ENCODE data around the gene CRTAC1. TPM values are rescaled to one million over a fixed set of nuclear protein-coding genes. Genes with fewer than 3 reads are reported as not detected.

The CRTAC1 gene
- total and polyA plus RNA-seq, 9 of the 15 experiments (the other 6 are each of a cell fraction or from before 2014, with no cell fraction given), result not detected

DNA sequence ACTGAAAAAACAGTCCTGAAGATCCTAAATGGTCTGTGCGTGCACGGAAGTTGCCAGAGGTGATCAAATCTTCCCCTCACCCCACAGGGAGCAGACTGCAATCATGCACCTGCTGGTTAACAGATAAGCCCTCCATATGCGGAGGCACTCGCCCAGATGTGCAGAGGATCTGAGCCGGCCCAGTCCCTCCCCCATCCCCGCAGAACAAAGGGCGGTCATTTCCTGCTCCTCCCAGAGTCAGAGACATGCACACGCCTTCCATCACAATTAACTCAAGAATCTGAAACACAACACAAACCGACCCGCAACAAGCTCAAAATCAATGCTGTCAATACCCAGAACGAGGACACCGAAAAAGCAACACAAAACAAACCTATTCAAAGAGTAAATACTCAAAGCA, 24.2 kb downstream of the CRTAC1 start (continued):
- no peak for TF ChIP-seq REST (IDR thresholded peaks at IDR 0.05; ENCODE audit: borderline replicate concordance)
- no peak for TF ChIP-seq REST (CRISPR knock-in tag; IDR thresholded peaks at IDR 0.05; ENCODE audit: low read depth)
- TF ChIP-seq TAL1 (IDR thresholded peaks at IDR 0.05), result peak; percentile 80
- no peak for TF ChIP-seq ZNF232 (CRISPR knock-in tag; IDR thresholded peaks at IDR 0.05)
- no peak for TF ChIP-seq RBFOX2 (IDR thresholded peaks at IDR 0.05; ENCODE audit: low read depth, low read length)
- peak; percentile 83 for TF ChIP-seq SMAD4 (CRISPR knock-in tag; conservative IDR thresholded peaks at IDR 0.05)
- no peak for TF ChIP-seq HEY1 (CRISPR knock-in tag; IDR thresholded peaks at IDR 0.05; ENCODE audit: borderline replicate concordance)
- TF ChIP-seq SMAD1 (IDR thresholded peaks at IDR 0.05; ENCODE audit: low read depth, low read length, partially characterized antibody), result no peak
- TF ChIP-seq RNF2 (IDR thresholded peaks at IDR 0.05), result 0 out of 2 replicates have a peak, but pooled peaks have one; percentile 38
- peak; percentile 29; the same call in 1 of the 2 replicates for TF ChIP-seq NFIC (IDR thresholded peaks at IDR 0.05)
- no peak for TF ChIP-seq SMARCE1 (IDR thresholded peaks at IDR 0.05)
- TF ChIP-seq ZNF121 (CRISPR knock-in tag; conservative IDR thresholded peaks at IDR 0.05), result no peak
- TF ChIP-seq CTBP1 (IDR thresholded peaks at IDR 0.05; ENCODE audit: borderline replicate concordance), result peak; percentile 68; the same call in 1 of the 2 replicates
- peak; percentile 67 for TF ChIP-seq CXXC5 (CRISPR knock-in tag; IDR thresholded peaks at IDR 0.05)
- TF ChIP-seq ESRRA (IDR thresholded peaks at IDR 0.05; ENCODE audit: borderline replicate concordance, low read depth), result no peak
- TF ChIP-seq, protein P1, sequence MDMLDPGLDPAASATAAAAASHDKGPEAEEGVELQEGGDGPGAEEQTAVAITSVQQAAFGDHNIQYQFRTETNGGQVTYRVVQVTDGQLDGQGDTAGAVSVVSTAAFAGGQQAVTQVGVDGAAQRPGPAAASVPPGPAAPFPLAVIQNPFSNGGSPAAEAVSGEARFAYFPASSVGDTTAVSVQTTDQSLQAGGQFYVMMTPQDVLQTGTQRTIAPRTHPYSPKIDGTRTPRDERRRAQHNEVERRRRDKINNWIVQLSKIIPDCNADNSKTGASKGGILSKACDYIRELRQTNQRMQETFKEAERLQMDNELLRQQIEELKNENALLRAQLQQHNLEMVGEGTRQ (CRISPR knock-in tag; IDR thresholded peaks at IDR 0.05), result no peak
- no peak for TF ChIP-seq ELF4 (CRISPR knock-in tag; IDR thresholded peaks at IDR 0.05)
- TF ChIP-seq GABPB2 (CRISPR knock-in tag; conservative IDR thresholded peaks at IDR 0.05), result no peak
- no peak for TF ChIP-seq TFAM (CRISPR knock-in tag; conservative IDR thresholded peaks at IDR 0.05)
- TF ChIP-seq SETDB1 (IDR thresholded peaks at IDR 0.05; ENCODE audit: low read length), result no peak
- no peak for TF ChIP-seq SMAD2 (IDR thresholded peaks at IDR 0.05; ENCODE audit: low read depth, low read length)
- no peak for TF ChIP-seq STAT5B (CRISPR knock-in tag; IDR thresholded peaks at IDR 0.05)
